K562 (cell line): ENCODE data around the gene GNAQ. TPM values are rescaled to one million over a fixed set of nuclear protein-coding genes. Genes with fewer than 3 reads are reported as not detected.

Experiments used
- ATAC-seq: fragments of 200-7000 bp; cut with Tn5 transposase; 3 replicates; pipeline ENCODE4 v1.9.1; 2020; ENCODE audit warnings: moderate library complexity
- BruUV-seq: library from RNA; stranded (reverse); fragments of 400-500 nt; replicated peaks from 2 replicates; lab custom pipeline; 2021; lab: Mats Ljungman, UMichigan
- CTCF ChIA-PET: fragments of 300-600 bp; formaldehyde crosslinking; extraction: SDS; loops from one replicate; lab custom pipeline; 2021; ENCODE audit warnings: low intra/inter-chr PET ratio; lab: Yijun Ruan, JAX
- POLR2A ChIA-PET: fragments of 300-600, 350-650 bp; sonication (Branson Sonifier 250); formaldehyde crosslinking; extraction: SDS; loops from one replicate; lab custom pipeline; 2021; ENCODE audit warnings: antibody characterized with exemption, inconsistent platforms; lab: Yijun Ruan, JAX
- DNase-seq, 4 experiments: peaks; one replicate each; pipeline versions ENCODE4 v3.0.0 to v3.0.0-alpha.2; 2011 to 2018; ENCODE audit warnings: low spot score in 3 of 4, mixed read lengths in 3 of 4; ENCODE audit errors: extremely low read depth in 1 of 4
- FAIRE-seq: peaks from 2 replicates; lab custom pipeline; 2011; peaks lifted over from hg19 to GRCh38; lab: Jason Lieb, UNC
- H2AFZ ChIP-seq: 2 replicates; pipeline ENCODE4 v1.6.0; 2011; ENCODE audit warnings: low read depth, low read length, control low read depth, inconsistent platforms
- H3K27ac ChIP-seq: fragments of 200-600 bp; 3 replicates; pipeline ENCODE4 v1.8.0; 2011; ENCODE audit warnings: low read depth, mild to moderate bottlenecking, control low read depth, inconsistent platforms, low read length, moderate library complexity, mixed read lengths; ENCODE audit errors: extremely low read depth
- H3K27me3 ChIP-seq, 2 experiments: fragments of 300-600 bp in 1 of 2; 2 replicates in 1 of 2; 3 replicates in 1 of 2; pipeline versions ENCODE4 v1.6.0 to v1.8.0; 2011; ENCODE audit warnings: inconsistent platforms in 2 of 2, low read length in 2 of 2, mild to moderate bottlenecking in 1 of 2, mixed read lengths in 1 of 2, moderate library complexity in 1 of 2; ENCODE audit not compliant: control insufficient read depth in 2 of 2, insufficient read depth in 2 of 2
- H3K36me3 ChIP-seq: fragments of 300-600 bp; 3 replicates; pipeline ENCODE4 v1.8.0; 2011; ENCODE audit warnings: mild to moderate bottlenecking, low read length, inconsistent platforms; ENCODE audit not compliant: control insufficient read depth, insufficient read depth
- H3K4me1 ChIP-seq, 2 experiments: fragments of 200-600 bp in 1 of 2; replicated peaks in 1 of 2; 2 replicates in 1 of 2; 3 replicates in 1 of 2; pipeline versions ENCODE4 v1.5.1 to v1.8.0; 2011; ENCODE audit warnings: inconsistent platforms in 2 of 2, low read length in 2 of 2, mild to moderate bottlenecking in 1 of 2, mixed read lengths in 1 of 2, moderate library complexity in 1 of 2; ENCODE audit not compliant: control insufficient read depth in 2 of 2, insufficient read depth in 2 of 2
- H3K4me2 ChIP-seq: 2 replicates; pipeline ENCODE4 v1.6.1; 2011; ENCODE audit warnings: low read length, control low read depth, inconsistent platforms, mixed read lengths; ENCODE audit not compliant: insufficient read depth
- H3K4me3 ChIP-seq: fragments of 200-600 bp; sonication (generic), shearing (Covaris generic); 2 replicates; pipeline ENCODE4 v1.5.1; 2016; ENCODE audit warnings: control low read depth, inconsistent platforms
- H3K79me2 ChIP-seq: fragments of 200-600 bp; 3 replicates; pipeline ENCODE4 v1.8.0; 2011; ENCODE audit warnings: low read length, inconsistent platforms; ENCODE audit not compliant: control insufficient read depth, insufficient read depth
- H3K9ac ChIP-seq, 2 experiments: 2 replicates each; pipeline versions ENCODE4 v1.6.0 to v1.6.1; 2011; ENCODE audit warnings: low read depth in 2 of 2, low read length in 2 of 2, control low read depth in 1 of 2, inconsistent platforms in 1 of 2, mild to moderate bottlenecking in 1 of 2, mixed read lengths in 1 of 2; ENCODE audit not compliant: insufficient read depth in 1 of 2
- H3K9me1 ChIP-seq: one replicate; pipeline ENCODE4 v1.6.0; 2011; ENCODE audit warnings: inconsistent platforms, mild to moderate bottlenecking, low read length, moderate library complexity; ENCODE audit not compliant: control insufficient read depth, insufficient read depth
- H3K9me3 ChIP-seq: replicated peaks from 2 replicates; pipeline ENCODE4 v1.5.1; 2011; ENCODE audit warnings: low read depth, low read length, inconsistent platforms; ENCODE audit not compliant: control insufficient read depth, insufficient read depth
- H4K20me1 ChIP-seq: replicated peaks from 2 replicates; pipeline ENCODE4 v1.6.1; 2011; ENCODE audit warnings: low read length, inconsistent platforms, mixed read lengths; ENCODE audit not compliant: control insufficient read depth, insufficient read depth
- ARID2 ChIP-seq: fragments of 450-650 bp; IDR thresholded peaks from 2 replicates; pipeline ENCODE4 v1.6.1; 2017; ENCODE audit warnings: antibody characterized with exemption, mild to moderate bottlenecking
- BMI1 ChIP-seq: fragments of 150-350 bp; IDR thresholded peaks from 2 replicates; pipeline ENCODE4 v1.6.1; 2014; ENCODE audit warnings: low read length
- EP300 ChIP-seq: IDR thresholded peaks from 2 replicates; pipeline ENCODE4 v1.6.1; 2012; ENCODE audit warnings: low read length, improper control_type of control experiment
- JUNB ChIP-seq: fragments of 450-650 bp; formaldehyde crosslinking; conservative IDR thresholded peaks from 2 replicates; pipeline ENCODE4 v1.4.0; 2020; ENCODE audit warnings: mild to moderate bottlenecking
- LCOR ChIP-seq: sonication (generic); formaldehyde crosslinking; IDR thresholded peaks from 2 replicates; pipeline ENCODE4 v1.8.0; 2022; ENCODE audit warnings: mild to moderate bottlenecking, missing genetic modification reagents
- MAFG ChIP-seq: fragments of 450-650 bp; conservative IDR thresholded peaks from 2 replicates; pipeline ENCODE4 v1.6.1; 2016; ENCODE audit warnings: missing genetic modification characterization, missing compliant biosample characterization
- PHF21A ChIP-seq: fragments of 450-650 bp; IDR thresholded peaks from 2 replicates; pipeline ENCODE4 v1.6.1; 2017; ENCODE audit warnings: low read depth, borderline replicate concordance
- SAP30 ChIP-seq: fragments of 200-600 bp; sonication (generic); IDR thresholded peaks from 2 replicates; pipeline ENCODE4 v1.6.1; 2012; ENCODE audit warnings: borderline replicate concordance, low read depth, mild to moderate bottlenecking, moderate library complexity, low read length, control low read depth, inconsistent platforms; ENCODE audit not compliant: insufficient read depth, poor library complexity, severe bottlenecking
- SIRT6 ChIP-seq: IDR thresholded peaks from one replicate; pipeline ENCODE4 v1.6.1; 2012; ENCODE audit warnings: low read depth, mild to moderate bottlenecking, control low read depth, inconsistent platforms, low read length, moderate library complexity
- ZNF354B ChIP-seq: fragments of 250-450 bp; sonication (Bioruptor Pico); IDR thresholded peaks from 2 replicates; pipeline ENCODE4 v1.4.0; 2020
- ZNF431 ChIP-seq: sonication (generic); formaldehyde crosslinking; IDR thresholded peaks from 2 replicates; pipeline ENCODE4 v1.8.0; 2022; ENCODE audit warnings: mild to moderate bottlenecking, missing genetic modification reagents
- WGBS: fragments of 100-300 bp; shearing (Covaris generic); methylation state at CpG from one replicate; pipeline ENCODE4 v1.1.6; 2016; ENCODE audit warnings: low coverage, mixed read lengths; ENCODE audit not compliant: insufficient coverage; ENCODE audit errors: missing lambda C conversion rate; 5-methylcytosine and 5-hydroxymethylcytosine counted together
- in situ Hi-C: fragments of 300-500 bp; cut with MboI; formaldehyde crosslinking; loops from 4 replicates; pipeline ENCODE4 v1.15.0; 2018; ENCODE audit warnings: inconsistent platforms, mixed read lengths
- intact Hi-C: fragments of 100-400 bp; cut with micrococcal nuclease; formaldehyde crosslinking; loops from 2 replicates; pipeline ENCODE4 v1.14.2; 2022
- polyA plus RNA-seq, 8 experiments: library from polyadenylated mRNA; depleted of rRNA in 4 of 8; stranded (reverse) in 5 of 8; unstranded in 3 of 8; fragments of >200 nt; fragmentation: Nextera tagmentation in 2 of 8; fragmentation: Illumina TruSeq in 1 of 8; extraction: Ambion mirVana in 2 of 8; extraction: Trizol in 1 of 8; gene quantifications; 2 replicates each; pipeline versions ENCODE4 v1.2.1 to v1.2.3, GENCODE V29; 2011 to 2014; ENCODE audit warnings: inconsistent platforms in 1 of 8, missing spikeins in 1 of 8
- total RNA-seq, 7 experiments: library from RNA; depleted of rRNA in 6 of 7; stranded (reverse); fragments of >200 nt in 6 of 7; fragmentation: Illumina TruSeq in 2 of 7; extraction: Trizol in 2 of 7; gene quantifications; 2 replicates each; pipeline versions ENCODE4 v1.2.1 to v1.2.3, GENCODE V29; 2011 to 2021; ENCODE audit warnings: low replicate concordance in 1 of 7

Gene GNAQ
- total and polyA plus RNA-seq, 9 of the 15 experiments (the other 6 are each of a cell fraction or from before 2014, with no cell fraction given): 4.8 to 27.9 (median 17.5) TPM

DNA sequence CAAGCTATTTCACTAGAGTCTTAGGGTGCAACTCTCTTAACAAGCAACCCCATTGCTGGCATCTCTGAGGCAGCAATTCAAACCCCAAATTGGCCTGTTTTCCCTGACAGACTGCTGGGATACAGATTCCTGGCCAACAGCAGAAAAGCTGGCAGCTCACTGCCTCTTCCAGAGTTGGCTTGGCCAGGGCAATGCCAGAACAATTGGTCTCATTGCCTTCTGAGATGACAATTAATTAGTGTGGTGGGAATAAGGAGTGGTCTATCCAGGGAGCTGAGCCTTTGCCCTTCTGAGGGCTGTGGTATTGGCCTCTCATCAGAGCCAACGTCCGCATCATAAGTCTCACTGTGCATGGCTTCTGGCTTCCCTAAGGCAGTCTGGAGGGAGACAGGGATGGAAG lies 183.2 kb downstream of the GNAQ start:
- no peak for FAIRE-seq
- no peak for ATAC-seq

DNA sequence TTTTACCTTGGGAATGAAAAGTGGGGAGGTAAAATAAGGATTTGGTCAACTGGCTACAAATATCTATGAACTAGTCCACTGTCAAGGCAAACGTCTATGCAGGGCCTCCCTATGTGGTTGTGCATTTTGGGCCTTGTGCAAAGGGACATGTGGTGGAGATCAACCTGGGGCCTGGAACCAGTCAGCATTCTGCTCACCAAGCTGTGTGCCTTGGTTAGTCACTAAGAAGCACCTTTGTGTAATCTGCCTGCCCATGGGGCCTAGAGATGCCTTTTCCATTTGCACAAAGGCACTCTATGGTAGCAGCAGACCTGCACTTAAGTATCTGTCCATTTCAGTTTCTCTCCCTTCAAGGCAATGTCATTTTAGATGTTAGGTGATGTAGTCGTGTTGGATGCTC lies 184.0 kb downstream of the GNAQ start:
- ATAC-seq: no peak
- CTCF ChIA-PET: interaction anchor here (0.6 kb wide), 1 partner anchor 390 kb away, joined by 4 read pairs; no protein-coding TSS in a partner anchor
- FAIRE-seq: no peak

More for the DNA sequence above, 183.2 kb downstream of the GNAQ start:
- Histone ChIP-seq H3K79me2 (peaks cover 12% of the 10 kb centered on the region), H3K4me2 (no peak overlapping the region), H4K20me1 (no peaks in the 10 kb centered on the region), H3K27me3 (no peaks in the 10 kb centered on the region), H3K9me1 (no peaks in the 10 kb centered on the region), H3K9ac (no peak overlapping the region), H3K27ac (no peak overlapping the region), H3K4me1 (peaks cover 0 to 6% of the 10 kb centered on the region in 2 experiments; a peak in 3 of 5 replicates), H3K4me3 (no peak overlapping the region), H3K36me3 (no peaks in the 10 kb centered on the region; the same call in 2 of the 3 replicates), H2AFZ (no peak overlapping the region), H3K9me3 (no peaks in the 10 kb centered on the region)
- BruUV-seq: no TSS peak
- CTCF ChIA-PET: interaction anchor here (0.6 kb wide), 1 partner anchor 389 kb away, joined by 4 read pairs; no protein-coding TSS in a partner anchor
- intact Hi-C loops (no loop called here), in situ Hi-C loops (no loop called here)
- no peak for DNase-seq
- POLR2A ChIA-PET: no interaction called here
- no CpG with 5 or more reads among the region's 2 CpGs for WGBS
- TF ChIP-seq ZNF354B (CRISPR knock-in tag): no peak
- TF ChIP-seq BMI1: no peak

More for the DNA sequence above, 184.0 kb downstream of the GNAQ start:
- TF ChIP-seq LCOR: no peak
- no peak for TF ChIP-seq MAFG (tag)
- no peak for TF ChIP-seq JUNB
- TF ChIP-seq PHF21A: no peak
- TF ChIP-seq ARID2: no peak
- TF ChIP-seq BMI1: no peak
- TF ChIP-seq SAP30: no peak
- TF ChIP-seq ZNF431: no peak
- no peak for TF ChIP-seq SIRT6
- no peak for TF ChIP-seq EP300
- no peak overlapping the region for H2AFZ ChIP-seq
- H3K9me3 ChIP-seq: no peaks in the 10 kb centered on the region
- in situ Hi-C loops: no loop called here
- no peak overlapping the region for H3K4me2 ChIP-seq
- BruUV-seq: no TSS peak
- WGBS: 50% methylated on average over 2 of the region's 2 CpGs
- DNase-seq: no peak
- H3K9me1 ChIP-seq: no peaks in the 10 kb centered on the region
- H3K9ac ChIP-seq: no peak overlapping the region
- H3K36me3 ChIP-seq: no peaks in the 10 kb centered on the region; the same call in 2 of the 3 replicates
- no peaks in the 10 kb centered on the region for H4K20me1 ChIP-seq
- H3K27ac ChIP-seq: no peak overlapping the region
- POLR2A ChIA-PET: no interaction called here
- H3K27me3 ChIP-seq: no peaks in the 10 kb centered on the region
- H3K79me2 ChIP-seq: peaks cover 14% of the 10 kb centered on the region
- intact Hi-C loops: no loop called here
- no peak overlapping the region for H3K4me3 ChIP-seq
- H3K4me1 ChIP-seq: peaks cover 0 to 10% of the 10 kb centered on the region in 2 experiments; a peak in 3 of 5 replicates
